HG02678 (cell line): Measurements from ENCODE around the gene CRYGC.

Experiments
- ATAC-seq: cut with Tn5 transposase; IDR thresholded peaks from one replicate; pipeline ENCODE4 v1.9.1; 2021; ENCODE audit warnings: mild to moderate bottlenecking, moderate library complexity; ENCODE audit not compliant: unreplicated experiment

Gene CRYGC

DNA sequence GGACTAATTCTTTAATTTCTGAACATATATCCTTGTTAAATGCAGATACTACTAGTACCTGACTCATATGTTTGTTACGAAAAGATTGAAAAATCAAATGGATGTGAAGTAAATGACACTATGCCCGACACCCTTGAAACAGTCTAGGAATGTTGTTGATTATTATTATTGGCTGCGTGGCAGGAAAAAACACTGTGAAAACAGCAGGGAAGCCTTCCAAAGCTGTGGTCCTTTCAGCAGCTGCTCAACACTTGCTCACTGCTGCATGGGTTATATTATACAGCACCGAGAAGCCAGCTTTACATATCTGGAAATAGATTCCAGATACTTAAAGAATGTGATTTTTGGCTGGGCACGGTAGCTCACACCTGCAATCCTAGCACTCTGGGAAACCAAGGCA, 31.8 kb downstream of the CRYGC start:
- ATAC-seq = no peak

- ATAC-seq = no peak
Measured at GRCh38 chr2:208097313-208097712, 32.3 kb downstream of the CRYGC start.

GRCh38 chr2:208096080-208096479, 33.5 kb downstream of the CRYGC start:
- ATAC-seq = no peak

DNA sequence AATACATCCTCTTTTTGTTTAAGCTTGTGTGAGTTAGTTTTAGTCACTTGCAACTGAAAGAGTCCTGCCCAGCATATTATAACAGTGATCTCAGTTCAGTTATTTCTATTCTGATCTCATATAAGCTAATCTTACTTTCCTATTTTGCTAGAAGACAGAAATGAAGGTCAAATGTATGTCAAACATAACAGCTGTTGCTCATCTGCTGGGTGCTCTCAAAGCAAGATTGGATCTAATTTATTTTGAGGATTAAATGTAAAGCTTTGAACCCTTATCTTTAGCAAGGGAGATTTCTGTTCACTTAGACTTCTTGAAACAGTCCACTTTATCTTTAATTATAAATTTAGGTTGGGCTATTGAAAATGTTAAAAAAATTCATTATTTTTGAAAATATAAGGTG, 36.5 kb downstream of the CRYGC start:
- ATAC-seq = no peak

- no peak for ATAC-seq
Measured at GRCh38 chr2:208092093-208092832, 37.4 kb downstream of the CRYGC start.

DNA sequence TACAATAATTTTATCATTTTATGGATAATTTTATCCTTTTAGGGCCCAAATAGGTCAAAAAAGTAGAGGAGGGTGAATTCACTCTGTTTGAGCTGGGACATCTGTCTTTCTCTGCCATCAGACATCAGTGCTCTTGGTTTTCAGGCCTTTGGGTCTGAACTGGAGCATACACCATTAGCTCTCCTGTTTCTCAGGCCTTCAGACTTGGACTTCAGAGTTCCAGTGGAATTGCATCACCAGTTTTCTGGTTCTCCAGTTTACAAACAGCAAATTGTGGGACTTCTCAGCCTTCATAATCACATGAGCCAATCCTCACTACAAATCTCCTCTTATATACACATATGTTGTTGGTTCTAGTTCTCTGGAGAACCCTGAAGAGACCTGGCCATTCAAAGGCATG, 39.2 kb downstream of the CRYGC start:
- ATAC-seq = no peak

- ATAC-seq = no peak
Measured at GRCh38 chr2:208086029-208086428, 43.6 kb downstream of the CRYGC start.

GRCh38 chr2:208083807-208084206, 45.8 kb downstream of the CRYGC start:
- no peak for ATAC-seq
